ENCODE measurements around the gene PHF12. TPM values are rescaled to one million over a fixed set of nuclear protein-coding genes. Genes with fewer than 3 reads are reported as not detected.

Gene PHF12
- total RNA-seq, 1 donor = 25.7 TPM

- no peak overlapping the region for H3K4me3 ChIP-seq (ENCODE audit: low read depth, low read length)
- DNase-seq (ENCODE audit: low read depth) = no peak
- TF ChIP-seq, protein P1, sequence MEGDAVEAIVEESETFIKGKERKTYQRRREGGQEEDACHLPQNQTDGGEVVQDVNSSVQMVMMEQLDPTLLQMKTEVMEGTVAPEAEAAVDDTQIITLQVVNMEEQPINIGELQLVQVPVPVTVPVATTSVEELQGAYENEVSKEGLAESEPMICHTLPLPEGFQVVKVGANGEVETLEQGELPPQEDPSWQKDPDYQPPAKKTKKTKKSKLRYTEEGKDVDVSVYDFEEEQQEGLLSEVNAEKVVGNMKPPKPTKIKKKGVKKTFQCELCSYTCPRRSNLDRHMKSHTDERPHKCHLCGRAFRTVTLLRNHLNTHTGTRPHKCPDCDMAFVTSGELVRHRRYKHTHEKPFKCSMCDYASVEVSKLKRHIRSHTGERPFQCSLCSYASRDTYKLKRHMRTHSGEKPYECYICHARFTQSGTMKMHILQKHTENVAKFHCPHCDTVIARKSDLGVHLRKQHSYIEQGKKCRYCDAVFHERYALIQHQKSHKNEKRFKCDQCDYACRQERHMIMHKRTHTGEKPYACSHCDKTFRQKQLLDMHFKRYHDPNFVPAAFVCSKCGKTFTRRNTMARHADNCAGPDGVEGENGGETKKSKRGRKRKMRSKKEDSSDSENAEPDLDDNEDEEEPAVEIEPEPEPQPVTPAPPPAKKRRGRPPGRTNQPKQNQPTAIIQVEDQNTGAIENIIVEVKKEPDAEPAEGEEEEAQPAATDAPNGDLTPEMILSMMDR (IDR thresholded peaks at IDR 0.05; ENCODE audit: insufficient read depth, low read length) = no peak
Measured at GRCh38 chr17:28920201-28920600, 31.1 kb downstream of the PHF12 start.

- TF ChIP-seq, protein P1 (IDR thresholded peaks at IDR 0.05; ENCODE audit: insufficient read depth, low read length) = no peak
- no peak overlapping the region for H3K4me3 ChIP-seq (ENCODE audit: low read depth, low read length)
- no peak for DNase-seq (ENCODE audit: low read depth)
Measured at GRCh38 chr17:28918295-28918694, 33.0 kb downstream of the PHF12 start.

DNA sequence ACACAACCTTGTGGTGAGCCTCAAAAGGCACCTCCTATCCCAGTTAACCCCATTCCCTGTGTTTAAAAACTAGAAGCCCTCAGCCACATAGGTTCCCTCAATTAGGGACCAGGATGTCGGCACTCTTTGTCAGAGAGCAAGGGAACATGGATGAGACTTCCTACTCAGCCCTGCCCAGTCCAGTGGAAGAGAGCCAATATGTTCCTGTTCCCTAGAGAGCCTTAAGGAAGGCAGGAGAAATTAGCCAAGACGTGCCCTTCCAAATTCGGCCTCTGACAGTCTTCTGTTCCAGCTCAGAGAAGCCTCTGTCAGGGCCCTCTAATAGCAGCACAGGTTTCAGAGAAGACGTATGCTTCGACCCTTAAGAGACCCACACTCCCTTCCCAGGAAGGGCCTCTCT is 33.9 kb downstream of the PHF12 start:
- DNase-seq (ENCODE audit: low read depth) = no peak
- TF ChIP-seq, protein P1 (IDR thresholded peaks at IDR 0.05; ENCODE audit: insufficient read depth, low read length) = no peak
- no peak overlapping the region for H3K4me3 ChIP-seq (ENCODE audit: low read depth, low read length)

DNA sequence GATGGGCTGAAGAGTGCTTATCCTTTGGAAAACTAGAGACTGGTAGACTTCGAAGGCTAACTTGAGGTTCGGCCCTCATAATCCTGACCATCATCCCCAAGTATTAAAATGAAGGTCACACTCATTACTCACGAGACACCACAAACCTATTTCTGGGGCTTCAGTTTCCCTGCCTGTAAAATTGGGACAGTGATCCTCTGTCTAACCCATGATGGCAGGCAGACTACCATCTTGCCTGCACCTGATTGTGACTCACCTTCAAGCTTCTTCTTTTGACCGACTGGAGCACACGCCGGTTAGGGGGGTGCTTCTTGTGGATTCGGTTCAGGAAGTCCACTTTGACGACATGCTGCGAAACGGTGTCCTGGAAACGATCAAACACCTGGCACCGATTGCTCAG is 34.3 kb downstream of the PHF12 start:
- H3K4me3 ChIP-seq (ENCODE audit: low read depth, low read length) = no peak overlapping the region
- DNase-seq (ENCODE audit: low read depth) = no peak
- TF ChIP-seq, protein P1 (IDR thresholded peaks at IDR 0.05; ENCODE audit: insufficient read depth, low read length) = no peak

GRCh38 chr17:28916302-28916934 is 34.9 kb downstream of the PHF12 start:
- DNase-seq (ENCODE audit: low read depth) = peak; percentile 62
- TF ChIP-seq, protein P1 (IDR thresholded peaks at IDR 0.05; ENCODE audit: insufficient read depth, low read length) = peak; percentile 65
- H3K4me3 ChIP-seq (ENCODE audit: low read depth, low read length) = no peak overlapping the region

- no peak overlapping the region for H3K4me3 ChIP-seq (ENCODE audit: low read depth, low read length)
- DNase-seq (ENCODE audit: low read depth) = no peak
- TF ChIP-seq, protein P1 (IDR thresholded peaks at IDR 0.05; ENCODE audit: insufficient read depth, low read length) = no peak
Measured at GRCh38 chr17:28912938-28913333, 38.4 kb downstream of the PHF12 start.
